ELF-1 (cell line): ENCODE results near the gene SIX4.

Experiments used
- DNase-seq: peaks from one replicate; pipeline ENCODE4 v3.0.0-alpha.2; 2016; ENCODE audit warnings: low read depth, low spot score

SIX4 gene

GRCh38 chr14:60722107-60722356 lies 2.1 kb downstream of the SIX4 start:
- no peak for DNase-seq

DNA sequence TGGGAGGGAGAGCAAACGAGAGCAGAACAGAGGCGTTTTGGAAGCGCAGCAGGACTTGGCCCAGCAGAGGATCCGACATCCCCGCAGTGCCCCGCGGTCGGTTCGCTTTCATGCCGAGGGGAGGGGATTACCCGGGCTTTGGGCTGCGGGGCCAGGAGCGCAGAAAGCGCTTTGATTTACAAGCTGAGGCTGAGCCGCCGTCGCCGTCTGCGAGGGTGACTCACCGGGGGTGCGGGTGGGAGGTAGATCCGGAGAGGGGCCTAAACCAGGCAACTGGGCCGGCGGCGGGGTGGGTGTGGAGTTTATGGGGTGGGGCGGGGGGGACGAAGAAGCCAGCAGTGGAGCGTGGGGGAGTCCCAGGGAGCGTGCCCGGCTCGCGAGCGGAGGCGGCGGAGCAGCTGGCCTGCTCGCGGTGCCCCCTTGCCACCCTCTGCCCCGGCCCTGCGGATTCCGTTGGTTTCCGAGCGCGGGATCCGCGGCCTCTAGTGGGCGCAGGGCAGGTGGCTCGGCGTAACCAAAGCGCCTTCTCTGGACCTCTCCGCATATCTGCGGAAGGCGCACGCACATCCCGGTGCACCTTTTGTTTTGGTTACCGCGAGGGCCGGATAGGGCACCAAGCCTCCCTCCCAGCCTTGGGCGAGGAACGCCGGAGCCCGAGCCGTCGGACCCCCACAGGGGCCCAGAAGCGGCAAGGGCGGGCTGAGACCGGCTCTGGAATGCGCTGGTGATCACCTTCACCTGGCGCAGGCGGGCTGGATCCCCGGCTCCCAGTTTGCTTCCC lies 2.6 kb downstream of the SIX4 start:
- DNase-seq, result peak; percentile 80

DNA sequence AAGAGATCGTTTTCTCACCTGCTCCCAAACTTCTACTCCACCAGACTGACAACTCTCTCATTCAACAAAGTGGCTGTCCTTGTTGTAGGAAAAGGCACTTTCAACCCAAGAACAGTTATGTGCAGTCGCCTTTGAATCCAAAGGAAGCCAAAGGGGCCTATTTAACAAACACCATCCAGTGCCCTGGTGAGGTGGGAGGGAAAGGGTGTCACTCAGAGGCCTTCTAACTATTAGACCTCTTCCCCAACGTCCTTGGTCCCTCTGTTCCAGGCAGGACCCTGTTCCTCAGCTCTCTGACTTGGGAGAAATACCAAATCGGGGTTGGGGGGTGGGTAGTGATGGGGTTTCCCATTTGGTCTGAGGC lies 3.2 kb downstream of the SIX4 start:
- DNase-seq, result no peak

DNA sequence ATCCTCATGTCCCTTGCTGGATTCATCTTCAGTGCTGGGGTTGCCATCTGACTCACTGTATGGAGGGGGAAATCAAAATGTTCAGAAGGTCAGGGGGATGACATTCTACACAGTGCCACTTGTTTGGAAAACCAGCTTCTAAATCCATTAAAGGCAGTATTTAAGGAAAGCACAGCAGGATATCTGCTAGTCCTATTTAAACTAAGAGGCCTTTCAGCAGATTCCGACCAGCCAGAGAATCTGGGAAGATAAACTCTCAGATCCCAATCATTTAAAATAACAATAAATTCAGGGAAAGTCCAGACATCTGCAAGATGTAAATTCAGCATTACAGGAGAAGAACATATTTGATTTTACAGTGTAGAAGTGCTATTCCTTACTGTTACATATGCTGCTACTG lies 3.8 kb downstream of the SIX4 start:
- DNase-seq, result no peak

DNA sequence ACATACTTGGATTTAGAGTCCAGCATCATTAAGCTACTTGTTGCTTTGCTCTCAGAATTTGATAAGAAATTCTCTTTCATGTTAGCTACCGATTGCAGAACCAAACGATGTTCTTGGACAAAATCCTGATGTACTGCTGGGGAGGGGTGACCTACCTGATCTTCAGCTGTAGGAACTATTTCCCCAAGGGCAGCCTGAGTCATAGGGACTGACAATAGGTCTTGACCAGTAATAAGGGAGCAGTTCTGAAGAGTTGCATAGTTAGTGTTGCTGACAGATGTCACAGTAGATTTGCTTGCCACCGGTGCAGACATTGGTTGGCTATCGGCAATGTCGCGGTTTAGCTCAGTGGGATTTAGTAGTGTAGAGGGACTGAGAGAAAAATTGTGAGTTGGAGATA lies 10.6 kb downstream of the SIX4 start:
- DNase-seq, result no peak

DNA sequence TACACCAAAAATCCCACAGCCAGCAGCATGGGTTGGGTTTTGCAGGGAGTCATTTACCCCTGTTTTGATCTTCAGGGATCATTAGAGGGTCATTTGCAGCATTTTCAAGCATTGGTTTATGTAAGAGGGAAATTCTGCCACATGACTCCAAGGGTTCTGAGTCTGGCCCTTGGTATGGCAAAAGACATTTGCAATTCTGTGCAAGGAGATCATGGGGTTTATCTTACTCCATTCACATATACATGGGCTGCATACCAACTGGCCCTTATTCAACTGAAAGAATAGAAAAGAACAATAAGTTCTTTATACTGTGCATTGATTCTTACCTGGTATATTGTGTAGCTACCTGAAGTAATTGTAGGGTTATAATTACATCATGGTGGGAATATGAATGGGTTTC lies 13.7 kb downstream of the SIX4 start:
- no peak for DNase-seq

GRCh38 chr14:60707858-60708257 lies 16.3 kb downstream of the SIX4 start:
- peak; percentile 81 for DNase-seq

DNA sequence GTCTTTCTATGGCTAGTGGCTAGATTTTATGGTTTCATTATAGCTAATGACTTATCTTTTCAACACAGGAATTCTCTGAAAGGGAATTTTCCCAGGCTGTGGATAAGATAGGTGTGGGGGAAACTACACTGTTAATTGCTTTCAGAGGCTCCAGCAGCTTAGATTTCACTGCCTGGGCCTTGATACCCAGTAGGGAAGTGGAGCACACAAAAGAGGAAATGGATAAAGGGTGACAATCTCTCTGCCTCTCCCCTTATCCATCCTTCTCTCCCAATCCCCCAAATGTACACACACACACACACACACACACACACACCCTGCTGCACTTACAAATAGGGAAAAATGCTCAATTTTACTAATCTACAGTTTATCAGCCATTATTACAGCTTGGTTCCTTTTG lies 19.1 kb downstream of the SIX4 start:
- DNase-seq, result no peak

DNA sequence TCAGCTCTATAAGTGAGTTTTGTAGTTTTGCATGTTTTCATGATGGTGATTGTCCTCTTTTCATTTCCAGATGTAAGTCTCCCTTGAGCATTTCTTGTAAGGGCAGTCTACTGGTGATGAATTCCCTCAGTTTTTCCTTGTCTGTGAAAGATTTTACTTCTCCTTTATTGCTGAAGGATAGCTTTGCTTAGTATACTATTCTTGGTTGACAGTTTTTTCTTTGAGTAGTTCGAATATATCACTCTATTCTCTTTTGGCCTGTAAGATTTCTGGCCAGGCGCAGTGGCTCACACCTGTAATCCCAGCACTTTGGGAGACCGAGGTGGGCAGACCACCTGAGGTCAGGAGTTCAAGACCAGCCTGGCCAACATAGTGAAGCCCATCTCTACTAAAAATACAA lies 23.6 kb downstream of the SIX4 start:
- no peak for DNase-seq

GRCh38 chr14:60695327-60695726 lies 28.8 kb downstream of the SIX4 start:
- no peak for DNase-seq

- DNase-seq, result no peak
These were observed 32.6 kb downstream of the SIX4 start for GRCh38 chr14:60691383-60692113.

- DNase-seq, result no peak
These were observed 37.3 kb downstream of the SIX4 start for GRCh38 chr14:60686865-60687264.

DNA sequence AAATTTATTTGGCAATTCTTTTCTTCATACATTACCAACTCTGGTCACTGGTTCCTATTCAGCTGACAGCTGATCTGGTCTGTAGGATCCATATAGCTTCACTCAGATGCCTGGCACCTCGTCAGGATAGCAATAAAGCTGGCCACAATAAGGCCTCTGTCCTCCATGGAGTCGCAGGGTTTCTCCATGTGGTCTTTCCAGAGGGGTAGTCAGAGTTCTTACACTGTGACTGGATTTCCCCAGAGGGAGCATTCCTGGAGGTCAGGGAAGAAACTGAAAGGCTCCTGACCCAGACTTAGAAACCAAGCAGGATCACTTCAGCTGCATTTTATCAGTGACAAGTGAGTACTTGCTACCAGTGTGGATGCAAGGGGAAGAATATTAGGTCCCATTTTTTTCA lies 39.9 kb downstream of the SIX4 start:
- DNase-seq, result peak; percentile 37

GRCh38 chr14:60681271-60681670 lies 42.9 kb downstream of the SIX4 start:
- no peak for DNase-seq

DNA sequence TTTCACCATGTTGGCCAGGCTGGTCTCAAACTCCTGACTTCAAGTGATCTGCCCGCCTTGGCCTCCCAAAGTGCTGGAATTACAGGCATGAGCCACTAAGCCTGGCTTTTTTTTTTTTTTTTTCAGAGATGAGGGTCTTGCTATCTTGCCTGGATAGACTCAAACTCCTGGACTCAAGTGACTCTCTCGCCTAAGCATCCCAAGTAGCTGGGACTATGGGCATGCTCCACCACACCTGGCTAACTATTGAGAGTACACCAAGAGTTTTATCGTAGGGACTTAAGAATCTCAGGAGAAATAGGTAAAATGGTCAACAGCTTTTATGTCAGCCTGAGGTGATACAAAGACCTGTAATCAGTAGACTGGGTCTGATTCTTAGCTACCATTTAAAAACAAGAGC lies 43.6 kb downstream of the SIX4 start:
- DNase-seq, result no peak

GRCh38 chr14:60679566-60680258 lies 44.4 kb downstream of the SIX4 start:
- peak; percentile 42 for DNase-seq

GRCh38 chr14:60677701-60678100 lies 46.5 kb downstream of the SIX4 start:
- DNase-seq, result no peak

DNA sequence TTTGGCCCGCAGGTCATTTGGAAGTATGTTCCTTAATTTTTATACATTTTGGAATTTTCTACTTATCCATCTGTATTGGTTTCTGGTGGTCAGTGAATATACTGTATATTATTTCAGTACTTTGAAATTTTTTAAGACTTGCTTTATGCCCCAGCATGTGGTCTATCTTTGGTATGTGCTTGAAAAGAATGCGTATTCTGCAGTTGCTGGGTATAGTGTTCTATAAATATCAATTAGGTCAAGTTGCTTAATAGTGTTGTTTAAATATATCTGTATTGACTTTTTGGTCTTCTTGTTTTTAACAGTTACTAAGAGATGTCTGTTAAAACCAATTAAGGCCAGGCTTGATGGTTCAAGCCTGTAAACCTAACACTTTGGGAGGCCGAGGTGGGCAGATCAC lies 53.2 kb downstream of the SIX4 start:
- no peak for DNase-seq

GRCh38 chr14:60668431-60669112 lies 55.6 kb downstream of the SIX4 start:
- DNase-seq, result no peak

DNA sequence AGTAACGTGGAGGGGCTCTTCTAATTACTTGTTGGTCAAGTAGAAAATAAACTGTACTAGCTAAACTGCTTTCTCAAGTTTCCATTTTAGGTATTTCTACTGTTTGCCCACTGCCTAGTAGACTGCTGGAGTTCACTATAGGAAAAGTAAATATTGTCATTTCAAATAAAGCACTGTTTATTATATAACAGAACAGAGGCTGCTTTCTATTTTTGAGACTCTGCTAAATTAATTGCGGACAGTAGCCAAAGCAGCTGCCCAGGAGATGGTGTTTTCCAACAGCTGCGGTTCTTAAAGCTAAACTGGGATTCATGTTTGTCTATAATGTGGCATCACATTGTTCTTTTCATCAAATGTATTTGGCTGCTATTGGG lies 59.0 kb downstream of the SIX4 start:
- DNase-seq, result no peak

- no peak for DNase-seq
These were observed 61.2 kb downstream of the SIX4 start for GRCh38 chr14:60662982-60663381.

DNA sequence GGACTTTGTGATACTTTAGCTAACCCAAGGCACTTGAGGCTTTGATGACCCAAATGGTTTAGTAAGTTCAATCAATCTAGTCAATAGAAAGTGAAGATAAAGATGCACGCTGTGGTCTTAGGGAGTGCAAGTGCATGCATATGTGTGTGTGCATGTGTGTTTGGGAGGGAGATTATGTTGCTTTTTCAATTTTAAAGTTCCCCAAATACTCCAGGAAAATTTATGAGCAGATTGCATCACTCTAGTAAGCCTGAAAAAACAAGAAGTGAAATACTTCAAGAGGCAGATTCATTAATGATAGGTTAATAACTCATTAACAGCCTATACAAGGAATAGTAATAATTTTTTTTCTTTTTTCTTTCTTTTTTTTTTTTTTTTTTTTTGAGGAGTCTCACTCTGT lies 62.4 kb downstream of the SIX4 start:
- DNase-seq, result no peak
